ENCODE data around the gene MYBL2. TPM values are rescaled to one million over a fixed set of nuclear protein-coding genes. Genes with fewer than 3 reads are reported as not detected.

MYBL2 gene
- total and polyA plus RNA-seq, 7 donors: 0.27 to 40.6 (median 4.1) TPM; not detected in 3

GRCh38 chr20:43721429-43722152, 54.7 kb downstream of the MYBL2 start:
- Histone ChIP-seq H3K9me3 (no peaks in the 10 kb centered on the region), H3K27ac (no peak overlapping the region), H3K4me3 (no peak overlapping the region), H3K27me3 (no peaks in the 10 kb centered on the region), H3K36me3 (no peaks in the 10 kb centered on the region), H3K4me1 (no peaks in the 10 kb centered on the region)
- DNase-seq: no peak
- WGBS, 2 donors: 35 to 53% methylated on average over 15 of the region's 15 CpGs
- TF ChIP-seq POLR2A (IDR thresholded peaks at IDR 0.05) (no peak), CTCF (IDR thresholded peaks at IDR 0.05) (no peak), POLR2AphosphoS5 (IDR thresholded peaks at IDR 0.05) (no peak), EP300 (IDR thresholded peaks at IDR 0.05) (no peak)
- intact Hi-C loops (cut with DNase I): no loop called here

GRCh38 chr20:43722153-43722505, 55.2 kb downstream of the MYBL2 start:
- H3K9me3 ChIP-seq: no peaks in the 10 kb centered on the region
- H3K4me1 ChIP-seq: no peaks in the 10 kb centered on the region
- intact Hi-C loops (cut with DNase I): no loop called here
- H3K4me3 ChIP-seq: no peak overlapping the region
- no peaks in the 10 kb centered on the region for H3K36me3 ChIP-seq
- no peak for DNase-seq
- 31 to 49% methylated on average over 8 of the region's 8 CpGs for WGBS, 2 donors
- no peak for TF ChIP-seq POLR2AphosphoS5 (IDR thresholded peaks at IDR 0.05)
- no peak for TF ChIP-seq POLR2A (IDR thresholded peaks at IDR 0.05)
- TF ChIP-seq CTCF (IDR thresholded peaks at IDR 0.05): no peak
- TF ChIP-seq EP300 (IDR thresholded peaks at IDR 0.05): no peak
- no peaks in the 10 kb centered on the region for H3K27me3 ChIP-seq
- H3K27ac ChIP-seq: no peak overlapping the region

GRCh38 chr20:43723186-43723585, 56.3 kb downstream of the MYBL2 start:
- TF ChIP-seq POLR2A (IDR thresholded peaks at IDR 0.05) (no peak), CTCF (IDR thresholded peaks at IDR 0.05) (no peak), POLR2AphosphoS5 (IDR thresholded peaks at IDR 0.05) (no peak), EP300 (IDR thresholded peaks at IDR 0.05) (no peak)
- Histone ChIP-seq H3K36me3 (no peaks in the 10 kb centered on the region), H3K27ac (no peak overlapping the region), H3K4me3 (no peak overlapping the region), H3K9me3 (no peaks in the 10 kb centered on the region), H3K27me3 (no peaks in the 10 kb centered on the region), H3K4me1 (no peaks in the 10 kb centered on the region)
- intact Hi-C loops (cut with DNase I): no loop called here
- DNase-seq: no peak
- WGBS, 2 donors: 72 to 78% methylated on average over 4 of the region's 4 CpGs

- H3K36me3 ChIP-seq: no peaks in the 10 kb centered on the region
- intact Hi-C loops (cut with DNase I): no loop called here
- TF ChIP-seq POLR2A (IDR thresholded peaks at IDR 0.05) (no peak), EP300 (IDR thresholded peaks at IDR 0.05) (no peak), POLR2AphosphoS5 (IDR thresholded peaks at IDR 0.05) (no peak), CTCF (IDR thresholded peaks at IDR 0.05) (no peak)
- WGBS, 2 donors: 89 to 93% methylated on average over 3 of the region's 3 CpGs
- no peak overlapping the region for H3K27ac ChIP-seq
- DNase-seq: no peak
- no peaks in the 10 kb centered on the region for H3K4me1 ChIP-seq
- H3K27me3 ChIP-seq: no peaks in the 10 kb centered on the region
- no peak overlapping the region for H3K4me3 ChIP-seq
- H3K9me3 ChIP-seq: no peaks in the 10 kb centered on the region
Measured at GRCh38 chr20:43723735-43724134, 56.8 kb downstream of the MYBL2 start.

GRCh38 chr20:43724383-43724782, 57.5 kb downstream of the MYBL2 start:
- Histone ChIP-seq H3K36me3 (no peaks in the 10 kb centered on the region), H3K27me3 (no peaks in the 10 kb centered on the region), H3K4me3 (no peak overlapping the region), H3K9me3 (no peaks in the 10 kb centered on the region), H3K27ac (no peak overlapping the region), H3K4me1 (no peaks in the 10 kb centered on the region)
- intact Hi-C loops (cut with DNase I): no loop called here
- no peak for DNase-seq
- TF ChIP-seq POLR2AphosphoS5 (IDR thresholded peaks at IDR 0.05) (no peak), EP300 (IDR thresholded peaks at IDR 0.05) (no peak), CTCF (IDR thresholded peaks at IDR 0.05) (no peak), POLR2A (IDR thresholded peaks at IDR 0.05) (no peak)
- WGBS, 2 donors: 92 to 93% methylated on average over 5 of the region's 5 CpGs

Measured in sigmoid colon (tissue), 7 donors.